Breast epithelium (tissue), 3 donors: Measurements from ENCODE around the gene KRT86.

Experiments
- POLR2A ChIP-seq: fragments of 450-650 bp; IDR thresholded peaks from one replicate; pipeline ENCODE4 v1.6.1; 2016; ENCODE audit warnings: antibody characterized with exemption, mild to moderate bottlenecking, moderate library complexity
- POLR2AphosphoS5 ChIP-seq, 3 donors: sonication (generic); formaldehyde crosslinking; IDR thresholded peaks; one replicate each; pipeline ENCODE4 v1.6.1; 2017; ENCODE audit warnings: antibody characterized with exemption in 3 of 3
- TF ChIP-seq, protein P1 (sequence below), 3 donors: fragments of 450-650 bp; IDR thresholded peaks; one replicate each; pipeline ENCODE4 v1.5.1; 2016 to 2017; ENCODE audit warnings: antibody characterized with exemption in 3 of 3, mild to moderate bottlenecking in 3 of 3, moderate library complexity in 3 of 3

DNA sequence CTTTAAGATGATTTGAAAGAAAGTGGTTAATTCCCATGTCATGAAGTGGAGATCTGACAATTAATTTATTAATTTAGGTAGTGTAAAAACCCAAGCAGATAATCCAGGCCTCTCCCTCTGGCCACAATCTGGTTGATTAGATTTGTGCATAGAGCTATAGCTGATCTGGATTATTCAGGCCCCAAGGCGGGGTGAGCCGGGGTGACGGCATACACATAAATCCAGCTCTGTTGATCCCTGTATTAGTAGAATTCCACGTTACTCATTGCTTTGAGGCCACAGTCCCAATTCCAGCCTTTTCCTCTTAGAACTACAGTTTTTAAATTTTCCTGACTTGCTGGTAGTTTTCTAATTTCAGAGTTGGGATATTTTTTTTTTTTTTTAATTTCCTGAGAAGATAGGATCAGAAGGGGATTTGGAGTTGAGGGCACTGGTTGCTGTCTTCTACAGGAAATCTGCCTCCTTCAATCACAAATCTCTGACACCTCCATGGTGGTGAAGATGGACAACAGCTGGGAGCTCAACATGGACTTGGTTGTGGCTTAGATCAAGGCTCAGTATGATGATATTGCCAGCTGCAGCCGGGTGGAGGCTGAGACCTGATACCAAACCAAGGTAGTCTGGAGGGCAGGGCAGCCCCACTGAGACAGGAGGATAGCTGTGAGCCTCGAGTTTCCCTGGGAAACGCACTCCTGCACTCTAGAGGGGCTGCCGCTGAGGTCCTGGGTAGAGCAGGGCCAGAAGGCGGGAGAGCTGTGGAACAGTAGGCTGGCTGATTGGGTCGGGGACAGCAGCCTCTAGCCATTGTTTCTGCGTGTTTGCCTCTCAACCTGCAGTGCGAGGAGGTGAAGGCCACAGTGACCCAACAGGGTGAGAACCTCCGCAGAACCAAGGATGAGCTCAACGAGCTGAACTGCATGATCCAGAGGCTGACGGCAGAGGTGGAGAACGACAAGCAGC, 73.4 kb downstream of the KRT86 start:
- TF ChIP-seq POLR2AphosphoS5 (IDR thresholded peaks at IDR 0.05) (no peak), POLR2A (no peak)
- TF ChIP-seq, protein P1, sequence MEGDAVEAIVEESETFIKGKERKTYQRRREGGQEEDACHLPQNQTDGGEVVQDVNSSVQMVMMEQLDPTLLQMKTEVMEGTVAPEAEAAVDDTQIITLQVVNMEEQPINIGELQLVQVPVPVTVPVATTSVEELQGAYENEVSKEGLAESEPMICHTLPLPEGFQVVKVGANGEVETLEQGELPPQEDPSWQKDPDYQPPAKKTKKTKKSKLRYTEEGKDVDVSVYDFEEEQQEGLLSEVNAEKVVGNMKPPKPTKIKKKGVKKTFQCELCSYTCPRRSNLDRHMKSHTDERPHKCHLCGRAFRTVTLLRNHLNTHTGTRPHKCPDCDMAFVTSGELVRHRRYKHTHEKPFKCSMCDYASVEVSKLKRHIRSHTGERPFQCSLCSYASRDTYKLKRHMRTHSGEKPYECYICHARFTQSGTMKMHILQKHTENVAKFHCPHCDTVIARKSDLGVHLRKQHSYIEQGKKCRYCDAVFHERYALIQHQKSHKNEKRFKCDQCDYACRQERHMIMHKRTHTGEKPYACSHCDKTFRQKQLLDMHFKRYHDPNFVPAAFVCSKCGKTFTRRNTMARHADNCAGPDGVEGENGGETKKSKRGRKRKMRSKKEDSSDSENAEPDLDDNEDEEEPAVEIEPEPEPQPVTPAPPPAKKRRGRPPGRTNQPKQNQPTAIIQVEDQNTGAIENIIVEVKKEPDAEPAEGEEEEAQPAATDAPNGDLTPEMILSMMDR (IDR thresholded peaks at IDR 0.05): no peak
